ENCODE data around the gene MAP2K3.
"Not testable (repeated sequence)": the region's sequence is repeated elsewhere in the genome, so short reads cannot be mapped to it uniquely, and the experiment has no call there.

MAP2K3 gene

DNA sequence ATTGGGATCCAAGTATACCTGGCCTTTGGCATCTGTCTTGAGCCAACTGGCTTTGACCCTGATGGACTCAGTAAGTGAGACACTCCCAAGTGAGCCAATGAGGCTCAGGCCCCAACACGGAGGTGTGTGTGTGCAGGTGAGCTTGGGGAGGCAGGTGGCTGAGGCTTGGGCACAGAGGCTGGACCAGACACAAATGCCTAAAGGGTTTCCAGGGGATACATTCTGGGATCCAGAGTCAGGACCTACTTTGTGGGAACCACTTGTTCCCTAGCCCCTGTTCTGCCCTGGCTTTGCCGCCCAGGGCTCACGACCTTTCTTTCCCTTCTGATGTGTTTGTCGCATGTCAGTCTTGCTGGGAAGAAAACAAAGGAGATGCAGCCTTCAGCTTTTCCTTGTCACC lies 56.8 kb downstream of the MAP2K3 start:
- POLR2A ChIA-PET; H3K36me3 ChIP-seq (ENCODE audit: control insufficient read depth in 2 of 2, insufficient read depth in 1 of 2, low read length in 2 of 2); H3K4me1 ChIP-seq (ENCODE audit: control insufficient read depth, insufficient read depth, low read length); H3K27ac ChIP-seq (ENCODE audit: extremely low read depth, low read depth, low read length); H3K9me3 ChIP-seq (ENCODE audit: control insufficient read depth, insufficient read depth, low read depth, low read length); CTCF ChIA-PET; H3K4me3 ChIP-seq (ENCODE audit: low read depth, low read length): not testable (repeated sequence)

DNA sequence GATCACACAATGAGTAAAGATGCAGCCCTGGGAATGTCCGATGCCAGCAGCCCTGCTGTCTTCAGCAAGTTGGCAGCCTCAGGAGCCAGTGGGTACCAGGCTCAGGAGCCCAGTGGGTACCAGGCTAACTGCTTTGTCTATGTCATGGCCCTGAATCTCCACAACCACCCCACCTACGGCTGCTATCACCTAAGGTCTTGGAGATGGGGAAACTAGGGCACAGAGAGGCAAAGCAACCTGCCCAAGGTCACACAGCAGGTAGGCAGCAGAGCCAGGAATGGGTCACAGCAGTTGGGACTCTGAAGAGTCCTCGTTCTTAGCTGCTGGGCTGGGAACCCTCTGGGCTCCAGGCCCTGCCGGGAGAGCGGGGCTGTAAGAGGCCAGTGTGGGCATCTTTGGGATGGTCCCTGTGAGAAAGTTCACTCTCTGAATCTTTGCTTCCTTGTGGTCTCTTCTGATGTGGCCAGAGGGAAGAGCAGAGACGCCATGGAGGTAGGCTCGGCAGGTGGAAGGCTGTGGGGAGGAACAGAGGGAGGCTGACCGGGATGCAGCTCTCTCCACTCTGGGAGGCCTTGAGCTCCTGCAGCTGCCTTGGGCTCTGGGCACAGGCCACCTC lies 57.5 kb downstream of the MAP2K3 start:
- H3K36me3 ChIP-seq (ENCODE audit: control insufficient read depth in 2 of 2, insufficient read depth in 1 of 2, low read length in 2 of 2); H3K27ac ChIP-seq (ENCODE audit: extremely low read depth, low read depth, low read length); H3K4me1 ChIP-seq (ENCODE audit: control insufficient read depth, insufficient read depth, low read length); CTCF ChIA-PET; H3K9me3 ChIP-seq (ENCODE audit: control insufficient read depth, insufficient read depth, low read depth, low read length); H3K4me3 ChIP-seq (ENCODE audit: low read depth, low read length); POLR2A ChIA-PET: not testable (repeated sequence)
- TF ChIP-seq ZNF768 (tag by site-specific recombination; IDR thresholded peaks at IDR 0.05): peak; percentile 58; the same call in 1 of the 2 replicates

DNA sequence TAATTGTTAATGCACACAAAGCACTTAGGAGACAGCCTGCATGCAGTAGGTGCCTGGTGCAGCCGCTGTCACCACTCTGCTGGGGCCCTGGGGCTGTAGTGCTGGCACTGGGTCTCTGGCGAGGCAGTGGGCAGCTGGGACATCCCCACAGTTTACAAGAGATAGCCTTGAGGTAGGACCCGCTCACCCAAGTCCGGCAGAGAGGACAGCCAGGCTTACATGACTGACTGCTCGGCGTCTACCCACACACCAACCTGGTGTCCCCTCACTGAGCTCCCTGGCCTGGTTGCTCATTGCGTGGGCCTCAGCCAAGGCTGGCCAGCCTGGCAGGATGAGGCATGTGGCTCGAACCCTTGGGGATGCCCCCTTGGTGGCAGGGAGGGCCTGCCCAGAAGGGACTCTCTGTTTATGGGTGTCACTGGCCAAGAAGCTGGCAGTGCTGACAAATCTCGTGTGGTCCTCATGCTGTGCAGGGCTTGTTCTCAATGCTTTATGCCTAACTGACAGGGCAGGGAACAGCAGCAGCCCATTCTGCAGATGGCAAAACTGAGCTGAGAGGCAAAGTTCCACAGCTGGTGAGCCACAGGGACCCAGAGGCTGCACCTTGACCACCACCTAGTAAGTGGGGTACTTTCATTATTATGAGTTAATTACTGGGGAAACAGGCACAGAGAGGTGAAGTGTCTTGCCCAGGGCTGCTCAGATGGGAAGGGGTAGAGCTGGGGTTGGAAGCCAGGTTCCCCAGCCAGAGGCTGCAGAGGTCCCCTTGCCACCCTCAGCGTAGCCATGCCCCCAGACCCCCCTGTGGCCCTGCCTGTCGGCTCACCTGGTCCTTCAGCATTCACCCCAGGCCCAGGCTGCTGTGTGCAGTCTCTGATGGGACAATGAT lies 58.8 kb downstream of the MAP2K3 start:
- POLR2A ChIA-PET; H3K4me3 ChIP-seq (ENCODE audit: low read depth, low read length); H3K36me3 ChIP-seq (ENCODE audit: control insufficient read depth in 2 of 2, insufficient read depth in 1 of 2, low read length in 2 of 2); H3K4me1 ChIP-seq (ENCODE audit: control insufficient read depth, insufficient read depth, low read length); CTCF ChIA-PET; H3K9me3 ChIP-seq (ENCODE audit: control insufficient read depth, insufficient read depth, low read depth, low read length); H3K27ac ChIP-seq (ENCODE audit: extremely low read depth, low read depth, low read length): not testable (repeated sequence)

DNA sequence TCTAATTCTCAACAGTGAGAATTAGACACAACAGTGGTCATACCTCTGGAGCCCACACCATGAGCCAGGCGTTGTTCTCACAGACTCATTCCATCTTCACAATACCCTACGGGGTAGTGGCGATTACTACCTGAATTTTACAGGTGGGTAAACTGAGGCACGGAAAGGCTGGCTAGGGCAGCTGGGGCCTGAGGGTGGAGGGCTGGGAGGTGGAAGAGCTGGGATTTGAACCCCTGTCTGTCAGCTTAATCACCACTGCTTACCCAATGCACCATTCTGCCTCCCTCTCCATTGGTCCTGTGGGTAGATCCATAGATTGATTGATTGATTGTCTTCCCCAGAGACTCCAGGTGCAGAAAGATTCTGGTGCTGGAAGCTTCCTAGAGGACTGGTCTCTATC lies 60.3 kb downstream of the MAP2K3 start:
- H3K4me1 ChIP-seq (ENCODE audit: control insufficient read depth, insufficient read depth, low read length); H3K27ac ChIP-seq (ENCODE audit: extremely low read depth, low read depth, low read length); H3K9me3 ChIP-seq (ENCODE audit: control insufficient read depth, insufficient read depth, low read depth, low read length); H3K36me3 ChIP-seq (ENCODE audit: control insufficient read depth in 2 of 2, insufficient read depth in 1 of 2, low read length in 2 of 2); POLR2A ChIA-PET; CTCF ChIA-PET; H3K4me3 ChIP-seq (ENCODE audit: low read depth, low read length): not testable (repeated sequence)

DNA sequence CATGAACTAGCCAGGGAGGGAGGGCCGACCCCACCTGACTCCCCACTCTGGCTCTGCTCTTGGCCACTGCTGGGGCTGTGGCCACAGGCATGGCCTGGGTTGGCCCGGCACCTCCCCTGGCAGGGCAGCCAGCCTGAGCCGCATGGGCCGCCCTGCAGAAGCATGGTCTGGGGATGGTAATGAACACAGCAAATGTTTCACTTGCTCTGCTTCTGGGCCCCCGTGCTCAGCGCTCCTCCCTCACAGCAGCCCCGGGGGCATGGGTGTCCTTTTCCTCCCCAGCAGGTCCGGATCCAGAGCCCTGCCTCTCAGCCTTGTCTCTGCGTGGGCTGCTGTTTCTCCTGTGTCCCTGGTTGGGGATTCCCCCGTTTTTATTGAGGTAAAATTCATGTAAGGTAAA lies 60.7 kb downstream of the MAP2K3 start:
- ChIA-PET CTCF (no interaction called here), POLR2A (no interaction called here)
- H3K4me3 ChIP-seq (ENCODE audit: low read depth, low read length): no peak overlapping the region
- no peak for TF ChIP-seq ZNF610 (tag by site-specific recombination; IDR thresholded peaks at IDR 0.05; ENCODE audit: borderline replicate concordance)
- TF ChIP-seq ZNF707 (tag by site-specific recombination; IDR thresholded peaks at IDR 0.05): no peak
- no peak for TF ChIP-seq KLF8 (tag by site-specific recombination; IDR thresholded peaks at IDR 0.05)
- TF ChIP-seq, protein P1, sequence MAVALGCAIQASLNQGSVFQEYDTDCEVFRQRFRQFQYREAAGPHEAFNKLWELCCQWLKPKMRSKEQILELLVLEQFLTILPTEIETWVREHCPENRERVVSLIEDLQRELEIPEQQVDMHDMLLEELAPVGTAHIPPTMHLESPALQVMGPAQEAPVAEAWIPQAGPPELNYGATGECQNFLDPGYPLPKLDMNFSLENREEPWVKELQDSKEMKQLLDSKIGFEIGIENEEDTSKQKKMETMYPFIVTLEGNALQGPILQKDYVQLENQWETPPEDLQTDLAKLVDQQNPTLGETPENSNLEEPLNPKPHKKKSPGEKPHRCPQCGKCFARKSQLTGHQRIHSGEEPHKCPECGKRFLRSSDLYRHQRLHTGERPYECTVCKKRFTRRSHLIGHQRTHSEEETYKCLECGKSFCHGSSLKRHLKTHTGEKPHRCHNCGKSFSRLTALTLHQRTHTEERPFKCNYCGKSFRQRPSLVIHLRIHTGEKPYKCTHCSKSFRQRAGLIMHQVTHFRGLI (tag by site-specific recombination; IDR thresholded peaks at IDR 0.05): no peak
- no peak for TF ChIP-seq ZNF548 (tag by site-specific recombination; IDR thresholded peaks at IDR 0.05)
- no peak for TF ChIP-seq SP2 (tag by site-specific recombination; IDR thresholded peaks at IDR 0.05)
- no peak for TF ChIP-seq ZNF544 (tag by site-specific recombination; IDR thresholded peaks at IDR 0.05)
- TF ChIP-seq GLIS2 (tag by site-specific recombination; IDR thresholded peaks at IDR 0.05): peak; percentile 34; the same call in 1 of the 2 replicates
- H3K4me1 ChIP-seq (ENCODE audit: control insufficient read depth, insufficient read depth, low read length): no peaks in the 10 kb centered on the region
- no peak overlapping the region for H3K27ac ChIP-seq (ENCODE audit: extremely low read depth, low read depth, low read length)
- no peaks in the 10 kb centered on the region for H3K36me3 ChIP-seq (ENCODE audit: control insufficient read depth in 2 of 2, insufficient read depth in 1 of 2, low read length in 2 of 2)
- no peaks in the 10 kb centered on the region for H3K9me3 ChIP-seq (ENCODE audit: control insufficient read depth, insufficient read depth, low read depth, low read length)

DNA sequence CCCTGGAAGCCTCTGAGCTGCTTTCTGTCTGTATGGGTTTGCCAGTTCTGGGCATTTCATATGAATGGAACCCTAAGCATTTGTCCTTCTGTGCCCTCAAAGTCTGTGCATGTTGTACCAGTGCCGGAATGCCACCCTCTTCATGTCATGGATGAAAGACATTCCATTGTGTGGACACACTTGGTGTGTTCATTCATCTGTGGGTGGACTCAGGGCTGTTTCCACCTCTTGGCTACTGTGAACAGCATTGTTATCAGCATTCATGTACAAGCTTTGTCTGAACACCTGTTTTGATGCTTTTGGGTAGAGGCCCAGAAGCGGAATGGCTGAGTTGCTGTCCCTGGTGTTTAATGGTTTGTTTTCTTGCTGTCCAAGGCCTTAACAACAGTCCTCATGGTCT lies 61.6 kb downstream of the MAP2K3 start:
- H3K36me3 ChIP-seq (ENCODE audit: control insufficient read depth in 2 of 2, insufficient read depth in 1 of 2, low read length in 2 of 2); H3K4me3 ChIP-seq (ENCODE audit: low read depth, low read length); POLR2A ChIA-PET; H3K4me1 ChIP-seq (ENCODE audit: control insufficient read depth, insufficient read depth, low read length); H3K9me3 ChIP-seq (ENCODE audit: control insufficient read depth, insufficient read depth, low read depth, low read length); H3K27ac ChIP-seq (ENCODE audit: extremely low read depth, low read depth, low read length); CTCF ChIA-PET: not testable (repeated sequence)

All from HEK293 (cell line).